ENCODE data around the gene ITGB2.

ITGB2 gene

DNA sequence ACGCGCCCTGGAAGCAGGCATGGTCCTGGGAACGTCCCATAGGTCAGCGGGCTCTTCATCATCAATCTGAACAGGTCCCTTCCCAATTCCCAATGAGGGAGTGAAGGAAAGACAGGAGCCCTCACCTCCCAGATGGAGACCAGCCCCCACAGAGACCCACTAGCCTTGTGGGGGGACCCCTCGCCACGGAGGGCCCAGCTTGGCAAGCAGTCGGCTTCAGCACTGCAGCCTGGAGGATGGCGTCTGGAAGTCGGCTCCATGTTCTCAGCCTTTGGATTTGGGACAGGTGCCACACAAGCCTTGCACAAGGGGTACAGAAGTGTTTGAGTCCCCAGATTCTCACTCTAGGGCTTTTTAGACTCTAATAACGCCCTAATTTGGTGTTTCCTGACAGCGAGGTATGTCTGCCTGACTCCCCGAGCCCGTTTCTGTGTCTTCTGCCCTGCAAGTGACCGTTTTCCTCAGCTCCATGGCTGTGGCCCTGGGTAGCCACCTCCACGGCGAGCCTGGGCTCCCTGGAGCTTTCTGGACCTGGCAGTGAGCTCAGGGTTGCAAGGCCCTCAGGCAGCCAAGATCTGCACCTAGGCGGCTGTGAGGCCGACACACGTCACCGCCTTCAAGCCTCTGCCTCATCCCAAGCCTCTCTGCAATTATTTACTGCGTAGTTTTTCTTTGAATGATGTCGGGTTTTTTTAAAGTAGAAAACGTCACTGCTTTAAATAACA is 77.8 kb downstream of the ITGB2 start:
- no peak for DNase-seq

- DNase-seq, result no peak
These were observed 78.6 kb downstream of the ITGB2 start for GRCh38 chr21:44842087-44842486.

- no peak for DNase-seq
These were observed 79.9 kb downstream of the ITGB2 start for GRCh38 chr21:44840771-44841170.

DNA sequence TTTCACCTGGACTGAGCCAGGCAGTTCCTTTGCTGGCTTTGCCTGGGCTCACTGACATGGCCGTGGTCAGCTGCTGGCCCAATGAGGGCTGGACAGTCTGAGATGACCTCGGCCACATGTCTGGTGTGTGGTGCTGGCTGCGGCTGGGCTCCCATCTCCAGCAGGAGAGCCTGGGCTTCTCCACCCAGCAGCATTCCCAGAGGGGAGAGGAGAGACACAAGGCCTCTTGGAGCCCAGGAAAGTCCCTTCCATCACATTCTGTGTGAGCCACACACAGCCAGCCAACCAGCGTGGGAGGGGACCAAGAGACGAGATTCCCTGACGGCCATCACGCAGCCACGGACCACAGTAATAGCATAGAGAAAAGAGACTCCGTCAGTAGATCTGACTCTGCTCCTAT is 81.7 kb downstream of the ITGB2 start:
- DNase-seq, result no peak

DNA sequence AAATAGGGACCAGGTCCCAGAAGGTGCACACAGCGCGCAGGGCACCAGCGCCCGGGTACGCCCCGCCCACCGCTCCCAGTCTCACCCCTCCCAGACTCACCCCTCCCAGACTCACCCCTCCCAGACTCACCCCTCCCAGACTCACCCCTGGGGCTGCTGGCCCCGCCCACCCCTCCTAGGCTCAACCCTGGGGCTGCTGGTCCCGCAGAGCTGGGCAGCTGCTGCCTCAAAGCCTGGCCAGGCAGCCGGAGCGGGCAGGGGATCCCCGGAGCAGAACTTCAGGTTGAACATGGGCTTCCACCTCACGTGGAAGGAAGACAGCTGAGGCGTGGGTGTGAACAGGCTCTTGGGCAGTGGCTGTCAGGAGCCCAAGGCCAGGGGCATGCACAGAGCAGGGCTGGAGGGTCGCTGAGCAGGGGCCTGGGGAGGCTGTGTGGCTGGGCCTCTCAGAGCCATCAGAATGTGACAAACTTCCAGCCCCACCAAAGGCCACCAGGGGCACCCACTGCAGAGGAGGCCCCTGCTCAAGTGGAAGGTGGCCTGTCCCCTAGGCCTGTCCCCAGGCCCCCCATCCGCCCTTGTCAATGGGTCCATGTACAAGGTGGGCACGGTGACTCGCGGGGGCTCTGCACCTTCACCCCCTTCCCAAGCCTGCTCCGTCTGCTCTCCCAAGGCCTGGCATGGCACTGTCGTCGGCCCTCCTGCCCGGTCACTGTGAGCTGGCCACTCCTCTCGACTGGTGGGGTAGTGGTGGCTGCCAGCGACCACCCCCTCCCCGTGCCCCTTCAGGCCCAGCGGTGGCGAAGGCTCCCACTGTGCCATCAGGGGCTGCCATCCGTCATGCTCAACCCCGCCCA is 82.4 kb downstream of the ITGB2 start:
- DNase-seq, result no peak

DNA sequence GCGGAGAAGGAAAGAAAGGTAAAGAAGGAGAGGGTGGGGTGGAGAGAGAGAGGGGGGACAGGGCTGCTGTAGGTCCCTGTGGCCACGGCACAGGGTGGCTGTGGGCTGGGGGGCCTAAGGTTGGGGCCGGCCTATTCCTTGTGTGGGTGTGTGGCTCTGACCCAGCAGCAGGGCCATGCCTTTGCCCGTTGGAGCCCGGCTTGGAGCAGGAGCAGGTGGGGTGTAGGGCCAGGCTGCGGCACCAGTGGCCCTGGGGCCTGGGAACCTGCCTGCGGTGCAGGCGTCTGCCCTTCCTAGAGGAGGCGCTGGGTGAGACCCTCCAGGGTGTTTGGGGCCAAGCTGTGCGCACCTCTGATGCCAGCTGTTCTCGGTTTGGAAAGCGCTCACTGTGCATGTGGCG is 83.2 kb downstream of the ITGB2 start:
- DNase-seq, result no peak

DNA sequence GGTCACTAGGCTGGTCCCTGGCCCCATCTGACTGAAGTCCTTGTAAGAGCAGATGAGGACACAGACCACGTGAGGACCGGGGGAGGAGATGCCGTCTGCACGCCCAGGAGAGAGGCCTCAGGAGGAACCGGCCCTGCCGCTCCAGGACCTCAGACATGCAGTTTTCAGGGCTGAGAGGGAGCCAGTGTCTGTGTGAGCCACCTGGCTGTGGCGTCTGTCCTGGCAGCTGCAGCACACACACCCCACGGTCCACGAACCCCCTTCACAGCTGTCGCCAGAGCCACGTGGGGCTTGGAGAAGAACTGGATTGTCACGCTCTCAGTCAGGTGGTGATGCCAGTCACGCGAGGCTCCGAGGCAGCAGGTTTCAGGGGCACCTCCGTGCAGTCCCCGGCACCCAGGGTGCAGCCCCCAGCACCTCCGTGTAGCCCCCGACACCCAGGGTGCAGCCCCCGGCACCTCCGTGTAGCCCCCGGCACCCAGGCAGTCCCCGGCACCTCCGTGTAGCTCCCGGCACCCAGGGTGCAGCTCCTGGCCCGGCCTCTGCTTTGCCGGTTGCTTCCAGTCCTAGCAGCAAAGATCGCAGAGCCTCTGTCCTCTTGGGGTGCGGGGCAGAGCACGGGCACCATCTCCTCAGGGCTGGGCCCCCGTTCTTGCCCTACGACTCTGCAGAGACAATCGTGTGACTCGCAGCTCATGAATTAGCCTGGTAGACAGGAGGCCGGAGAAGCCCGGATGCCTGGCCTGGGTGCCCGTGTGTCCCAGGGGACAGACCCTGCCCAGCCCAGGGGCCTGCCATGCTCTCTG is 83.8 kb downstream of the ITGB2 start:
- DNase-seq, result no peak

DNA sequence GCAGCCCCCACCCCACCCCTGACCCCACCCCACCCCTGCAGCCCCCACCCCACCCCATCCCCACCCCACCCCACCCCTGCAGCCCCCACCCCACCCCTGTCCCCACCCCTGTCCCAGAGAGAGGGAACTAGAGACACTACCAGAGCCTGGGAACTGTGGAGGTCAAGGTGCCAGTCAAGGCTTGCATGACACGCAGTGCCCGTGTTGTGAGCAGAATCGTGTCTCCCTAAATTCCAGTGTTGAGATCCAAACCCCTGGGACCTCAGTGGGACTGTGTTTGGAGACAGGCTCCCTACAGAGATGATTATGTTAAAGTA is 84.4 kb downstream of the ITGB2 start:
- no peak for DNase-seq
